HG02852 (cell line): ENCODE measurements around the gene PCDH9.

Experiments used
- ATAC-seq: cut with Tn5 transposase; IDR thresholded peaks from one replicate; pipeline ENCODE4 v1.9.1; 2021; ENCODE audit warnings: mild to moderate bottlenecking, moderate library complexity; ENCODE audit not compliant: unreplicated experiment

PCDH9 gene

GRCh38 chr13:66859934-66860877 lies 369.9 kb downstream of the PCDH9 start:
- ATAC-seq: no peak

- ATAC-seq: no peak
Observed at GRCh38 chr13:66859078-66859477, 371.1 kb downstream of the PCDH9 start.

DNA sequence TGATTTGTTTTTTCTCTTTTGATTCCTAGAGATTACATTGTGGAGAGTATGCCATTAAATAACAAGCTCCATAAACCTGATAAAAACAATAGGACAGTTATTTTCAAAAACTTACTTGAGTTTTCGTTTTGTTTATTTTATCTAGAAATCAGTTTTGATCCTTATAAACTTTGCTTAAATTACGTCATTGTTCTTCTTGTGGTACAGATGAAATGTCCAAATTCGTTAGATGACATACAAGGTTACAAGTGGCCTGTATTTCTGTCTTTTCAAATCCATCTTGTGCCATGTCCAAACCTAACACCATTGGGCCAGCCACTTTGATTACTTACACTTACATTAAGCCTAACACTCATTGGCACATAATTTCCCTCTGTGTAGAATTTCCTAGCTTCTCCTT lies 372.0 kb downstream of the PCDH9 start:
- ATAC-seq: no peak

DNA sequence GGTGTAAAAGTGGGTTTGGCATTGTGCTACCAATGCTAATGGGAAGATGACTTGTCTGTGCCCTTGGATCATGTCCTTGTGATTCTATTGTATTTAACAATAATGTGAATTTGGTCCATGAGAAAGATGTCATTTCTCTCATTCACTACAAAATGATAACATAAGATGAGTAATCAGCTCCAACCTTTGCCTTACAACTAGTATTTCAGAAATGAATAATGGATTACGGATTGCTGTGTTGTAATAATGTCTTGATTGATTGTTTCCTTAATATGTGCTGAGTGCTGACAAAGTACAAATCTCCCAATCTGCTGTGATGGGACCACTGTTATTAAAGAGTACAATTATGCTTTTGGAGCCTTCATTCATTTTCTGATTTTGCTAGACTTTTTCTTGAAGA lies 375.0 kb downstream of the PCDH9 start:
- ATAC-seq: no peak

- no peak for ATAC-seq
Observed at GRCh38 chr13:66853564-66853963, 376.6 kb downstream of the PCDH9 start.

GRCh38 chr13:66849706-66850105 lies 380.4 kb downstream of the PCDH9 start:
- no peak for ATAC-seq

DNA sequence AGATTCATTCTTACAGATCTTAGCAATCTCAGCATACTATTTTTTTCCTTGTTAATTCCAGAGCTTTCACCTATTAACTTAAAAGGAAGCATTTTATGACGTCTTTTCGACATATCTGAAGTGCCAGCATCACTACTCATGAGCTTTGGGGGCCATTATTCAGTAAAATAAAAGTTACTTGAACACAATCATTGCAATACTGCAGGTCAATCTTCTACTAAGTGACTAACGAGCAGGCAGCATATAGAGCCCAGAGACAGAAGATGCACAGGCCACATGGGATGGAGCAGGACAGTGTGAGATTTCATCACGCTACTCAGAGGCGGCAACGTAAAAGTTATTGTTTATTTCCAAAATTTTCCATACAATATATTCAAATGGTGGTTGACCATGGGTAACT lies 382.6 kb downstream of the PCDH9 start:
- ATAC-seq: no peak

GRCh38 chr13:66845393-66845792 lies 384.7 kb downstream of the PCDH9 start:
- no peak for ATAC-seq

DNA sequence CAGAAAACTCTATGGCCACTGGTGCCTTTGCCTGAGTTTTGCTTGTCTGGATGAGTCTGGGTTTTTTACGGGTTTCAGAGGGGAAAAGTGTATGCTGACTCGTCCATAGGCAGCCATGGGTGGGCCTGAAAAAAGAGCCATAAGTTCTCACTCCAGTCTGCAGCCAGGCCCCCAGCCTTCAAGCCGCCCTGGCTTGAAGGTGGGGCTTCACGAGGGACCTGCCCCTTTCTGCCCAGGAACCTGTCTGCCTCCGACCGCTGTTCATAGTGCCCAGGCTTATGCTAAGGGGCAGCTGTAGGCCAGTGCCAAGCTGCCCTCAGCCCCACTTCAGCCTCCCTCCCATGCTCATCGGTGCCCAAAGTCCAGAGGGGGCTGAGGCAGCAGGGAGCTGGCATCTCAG lies 385.2 kb downstream of the PCDH9 start:
- ATAC-seq: no peak

GRCh38 chr13:66842766-66843165 lies 387.4 kb downstream of the PCDH9 start:
- ATAC-seq: no peak

DNA sequence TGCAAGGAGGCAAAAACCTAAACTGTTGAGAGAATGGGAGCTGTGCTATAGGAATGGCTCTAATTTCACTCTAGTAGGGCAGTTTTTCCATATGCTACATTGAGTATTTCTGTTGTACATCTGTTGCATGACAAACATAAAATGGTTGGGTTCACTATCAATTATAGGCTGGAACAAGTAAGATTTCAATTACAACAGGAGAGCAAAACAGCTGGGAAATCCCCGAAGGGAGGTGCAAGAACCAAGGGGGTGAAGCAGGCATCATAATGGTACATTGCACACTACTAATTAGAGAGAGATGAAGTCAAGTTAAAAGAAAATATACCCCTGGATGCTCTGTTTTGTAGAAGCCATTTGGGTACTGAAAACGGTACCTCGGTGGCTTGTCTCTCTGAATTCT lies 389.5 kb downstream of the PCDH9 start:
- ATAC-seq: no peak

DNA sequence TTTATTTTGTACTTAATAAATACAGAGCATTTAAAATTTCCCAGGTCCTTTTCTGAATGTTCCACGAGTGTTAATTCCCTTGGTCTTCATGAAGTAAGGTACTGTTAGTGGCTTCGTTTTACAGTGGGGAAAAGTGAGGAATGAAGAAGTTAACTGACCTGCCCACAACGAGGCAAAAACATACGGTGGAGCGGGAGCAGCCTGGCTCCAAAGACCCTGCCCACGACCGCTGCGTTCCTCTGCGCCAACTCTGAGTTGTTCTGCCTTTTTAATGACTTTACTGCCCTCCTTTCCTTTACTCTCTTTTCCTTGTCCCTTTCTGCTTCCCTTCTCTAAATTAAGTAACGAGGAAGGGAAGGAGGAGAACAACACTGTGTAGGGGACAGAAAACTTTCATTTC lies 392.9 kb downstream of the PCDH9 start:
- ATAC-seq: no peak

DNA sequence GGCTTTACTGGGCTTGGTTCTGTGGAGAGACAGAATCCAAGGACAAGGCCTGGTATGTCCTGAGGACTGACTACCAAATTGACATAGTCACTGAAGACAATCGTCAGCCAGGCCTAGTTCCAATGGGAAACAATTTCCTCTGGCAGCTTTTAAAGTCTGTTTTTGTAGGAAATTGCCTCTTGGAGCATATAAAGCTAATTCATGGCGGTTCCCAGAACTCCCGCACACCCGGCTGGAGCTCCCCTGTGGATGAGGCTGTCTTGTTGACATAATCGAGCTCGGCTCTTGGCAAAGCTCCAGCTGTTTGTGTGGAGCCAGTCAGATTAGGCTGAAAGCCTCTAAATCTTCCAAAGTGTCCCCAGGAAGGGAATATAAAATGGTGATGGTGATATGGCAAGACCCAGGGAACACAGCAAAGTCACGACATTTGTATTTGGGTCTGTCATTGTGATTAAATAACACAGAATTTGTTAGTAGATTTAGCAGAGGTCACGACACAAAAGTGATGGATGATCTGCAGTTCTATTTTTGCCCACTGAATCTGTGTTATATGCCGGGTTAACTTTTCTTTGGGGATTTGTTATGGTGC lies 395.0 kb downstream of the PCDH9 start:
- ATAC-seq: no peak

GRCh38 chr13:66830940-66831716 lies 399.0 kb downstream of the PCDH9 start:
- ATAC-seq: no peak

DNA sequence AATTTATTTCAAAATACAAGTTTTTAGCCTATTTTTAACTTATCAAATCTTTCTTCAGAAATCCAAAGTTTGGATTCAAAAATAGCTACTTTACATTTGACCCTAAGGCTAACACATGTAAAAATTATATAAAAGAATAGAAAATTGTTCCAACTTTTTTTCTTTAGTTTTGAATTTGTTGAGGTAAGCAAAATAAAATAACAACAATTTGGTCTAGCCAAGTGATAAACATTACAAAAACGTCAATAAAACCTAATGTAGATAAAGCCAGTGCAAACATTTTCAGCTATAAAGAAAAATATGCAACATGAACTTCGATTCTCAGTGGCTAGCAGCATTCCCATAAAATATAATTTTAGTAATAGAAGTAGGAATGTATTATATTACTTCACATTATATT lies 400.3 kb downstream of the PCDH9 start:
- ATAC-seq: no peak

DNA sequence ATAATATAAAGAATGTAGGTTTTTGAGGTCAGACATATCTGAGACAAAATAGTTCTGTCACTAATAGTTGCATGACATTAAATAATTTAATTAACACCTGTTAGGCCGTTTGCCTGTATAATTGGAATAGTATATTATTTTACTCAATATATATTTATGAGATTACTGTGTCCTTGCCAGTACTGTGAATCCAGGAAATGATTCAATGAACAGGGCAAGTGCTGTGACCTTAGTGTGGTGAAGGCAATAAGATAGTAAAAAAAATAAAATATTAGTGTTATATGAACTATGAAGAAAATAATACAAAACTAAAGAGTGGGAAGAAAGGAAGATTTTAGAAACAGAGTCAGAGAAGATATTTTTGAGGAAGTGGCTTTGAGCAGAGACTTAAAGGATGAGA lies 403.7 kb downstream of the PCDH9 start:
- ATAC-seq: no peak

GRCh38 chr13:66821551-66821950 lies 408.6 kb downstream of the PCDH9 start:
- no peak for ATAC-seq

DNA sequence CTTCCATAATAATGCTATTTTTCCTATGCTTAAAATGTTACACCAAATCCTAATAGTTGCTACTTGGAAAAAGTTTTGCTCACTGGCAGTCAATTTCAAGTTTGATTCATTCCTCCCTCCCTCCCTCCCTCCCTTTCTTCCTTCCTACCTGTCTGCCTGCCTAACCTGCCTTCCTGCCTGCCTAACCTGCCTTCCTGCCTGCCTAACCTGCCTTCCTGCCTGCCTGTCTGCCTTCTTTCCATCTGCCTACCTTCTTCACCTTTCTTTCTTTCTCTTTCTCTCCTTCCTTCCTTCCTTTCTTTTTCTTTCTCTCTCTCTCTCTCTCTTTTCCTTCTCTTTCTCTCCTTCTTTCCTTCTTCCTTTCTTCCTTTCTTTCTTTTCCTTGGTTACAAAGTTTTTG lies 418.7 kb downstream of the PCDH9 start:
- no peak for ATAC-seq

- no peak for ATAC-seq
Observed at GRCh38 chr13:66809485-66809884, 420.7 kb downstream of the PCDH9 start.

GRCh38 chr13:66807251-66807650 lies 422.9 kb downstream of the PCDH9 start:
- ATAC-seq: no peak

DNA sequence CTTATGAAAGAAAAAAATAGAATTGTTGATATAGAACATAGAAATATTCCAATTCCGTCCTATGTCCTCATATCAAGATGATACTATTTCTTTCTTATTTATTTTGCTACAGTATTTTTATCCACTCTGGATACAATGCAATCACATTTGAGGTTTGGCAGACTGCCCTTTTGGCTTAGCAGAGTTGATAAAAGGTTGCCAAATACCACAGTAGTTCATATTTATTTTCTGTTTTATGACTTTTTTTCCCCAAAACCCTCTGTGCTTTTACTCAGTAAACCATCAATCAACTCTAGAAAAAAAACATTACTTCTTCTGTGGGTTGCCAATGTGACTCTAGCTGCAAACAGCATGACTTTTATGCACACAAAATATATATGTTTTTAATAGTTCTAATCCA lies 424.5 kb downstream of the PCDH9 start:
- no peak for ATAC-seq
